GM10266 (cell line): ENCODE results near the gene HDAC9.

Source experiments
- DNase-seq: peaks from one replicate; pipeline ENCODE4 v3.0.0; 2012; ENCODE audit errors: extremely low spot score
- TF ChIP-seq, protein P1 (sequence below): IDR thresholded peaks from 2 replicates; pipeline ENCODE4 v1.5.1; 2012; ENCODE audit warnings: mild to moderate bottlenecking, low read depth; ENCODE audit not compliant: control insufficient read depth, insufficient read depth; ENCODE audit errors: missing control alignments

HDAC9 gene

DNA sequence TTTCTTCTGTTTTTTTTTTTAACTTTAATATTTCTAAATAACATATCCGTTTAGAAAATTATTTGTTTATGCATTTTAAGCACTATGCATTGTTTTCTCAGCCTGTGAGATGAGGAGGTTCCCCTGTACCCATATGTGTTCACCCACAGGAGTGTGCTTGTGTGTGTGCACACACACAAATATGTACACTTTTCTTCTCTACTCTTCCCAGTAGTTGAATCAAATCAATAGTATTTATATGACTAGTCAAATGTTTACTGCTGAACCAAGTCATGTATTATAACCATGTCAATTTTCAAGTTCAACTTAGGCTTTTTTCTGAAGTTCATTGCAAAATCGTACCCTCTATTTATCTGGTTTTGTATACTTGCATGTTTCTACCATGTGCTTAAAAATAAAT, 37.3 kb downstream of the HDAC9 start:
- DNase-seq: no peak
- TF ChIP-seq, protein P1, sequence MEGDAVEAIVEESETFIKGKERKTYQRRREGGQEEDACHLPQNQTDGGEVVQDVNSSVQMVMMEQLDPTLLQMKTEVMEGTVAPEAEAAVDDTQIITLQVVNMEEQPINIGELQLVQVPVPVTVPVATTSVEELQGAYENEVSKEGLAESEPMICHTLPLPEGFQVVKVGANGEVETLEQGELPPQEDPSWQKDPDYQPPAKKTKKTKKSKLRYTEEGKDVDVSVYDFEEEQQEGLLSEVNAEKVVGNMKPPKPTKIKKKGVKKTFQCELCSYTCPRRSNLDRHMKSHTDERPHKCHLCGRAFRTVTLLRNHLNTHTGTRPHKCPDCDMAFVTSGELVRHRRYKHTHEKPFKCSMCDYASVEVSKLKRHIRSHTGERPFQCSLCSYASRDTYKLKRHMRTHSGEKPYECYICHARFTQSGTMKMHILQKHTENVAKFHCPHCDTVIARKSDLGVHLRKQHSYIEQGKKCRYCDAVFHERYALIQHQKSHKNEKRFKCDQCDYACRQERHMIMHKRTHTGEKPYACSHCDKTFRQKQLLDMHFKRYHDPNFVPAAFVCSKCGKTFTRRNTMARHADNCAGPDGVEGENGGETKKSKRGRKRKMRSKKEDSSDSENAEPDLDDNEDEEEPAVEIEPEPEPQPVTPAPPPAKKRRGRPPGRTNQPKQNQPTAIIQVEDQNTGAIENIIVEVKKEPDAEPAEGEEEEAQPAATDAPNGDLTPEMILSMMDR: no peak

DNA sequence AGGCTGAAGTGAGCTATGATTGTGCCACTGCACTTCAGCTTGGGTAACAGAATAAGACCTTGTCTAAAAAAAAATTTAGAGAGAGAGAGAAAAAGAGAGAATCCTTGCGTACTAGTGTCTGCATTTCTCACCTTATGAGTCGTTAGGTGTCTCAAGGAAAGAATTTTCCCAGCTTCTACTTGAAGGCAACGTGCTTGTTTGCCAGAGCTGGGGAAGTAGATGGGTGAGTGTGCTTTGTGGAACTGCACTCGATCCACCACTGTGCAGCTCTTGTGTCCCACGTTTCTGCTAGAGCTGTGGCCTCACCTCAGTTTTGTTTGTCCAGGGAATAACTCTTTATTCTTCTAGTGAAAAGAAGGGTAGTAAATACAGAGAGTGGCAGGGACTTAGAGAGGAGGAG, 38.9 kb downstream of the HDAC9 start:
- DNase-seq: no peak
- TF ChIP-seq, protein P1: no peak

DNA sequence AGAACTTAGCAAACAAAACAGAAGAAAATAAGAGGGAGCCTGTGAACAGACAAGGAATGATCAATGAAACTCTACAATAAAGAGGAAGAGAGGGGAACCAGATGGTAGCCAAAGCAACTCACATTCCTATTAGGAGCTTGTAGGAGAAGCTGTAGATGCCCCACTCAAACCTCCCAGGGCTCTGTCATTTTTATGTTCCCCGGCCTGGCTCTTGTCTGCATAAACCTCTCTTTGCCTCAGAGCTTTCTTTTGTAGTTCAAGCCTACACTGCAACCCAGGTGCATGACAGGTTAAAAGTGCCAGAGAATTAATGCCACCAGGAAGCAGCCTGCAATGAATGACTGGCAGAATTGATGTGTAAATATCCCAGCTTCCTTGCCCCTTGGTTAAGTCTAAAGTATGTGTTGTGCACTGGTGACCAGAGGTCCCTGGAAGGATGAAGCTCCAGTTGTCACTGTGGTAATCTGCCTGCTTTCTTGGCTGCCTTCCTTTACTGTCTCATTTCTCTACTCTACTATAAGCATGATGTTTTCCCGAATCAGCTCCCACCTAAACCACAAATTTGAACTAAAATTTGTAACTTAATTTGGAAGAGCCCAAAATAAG, 40.4 kb downstream of the HDAC9 start:
- DNase-seq: no peak
- TF ChIP-seq, protein P1: no peak

DNA sequence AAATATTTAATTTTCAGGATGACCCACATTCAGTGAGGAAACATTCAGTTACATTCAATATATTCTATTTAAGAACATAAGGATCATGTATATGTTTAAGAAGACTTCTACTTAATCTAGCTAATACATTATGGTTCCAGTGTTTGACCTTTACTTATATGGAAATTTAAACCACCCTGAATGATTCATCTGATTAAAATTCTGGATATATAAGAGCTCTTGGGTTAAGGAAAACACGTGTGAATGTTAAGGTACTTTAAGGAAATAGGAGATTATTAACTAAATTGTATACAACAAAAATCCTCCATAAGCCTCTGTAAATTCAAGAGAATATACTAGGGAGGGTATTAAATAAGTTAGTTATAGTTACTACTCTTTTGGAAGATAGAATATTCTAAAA, 40.9 kb downstream of the HDAC9 start:
- no peak for DNase-seq
- TF ChIP-seq, protein P1: no peak

DNA sequence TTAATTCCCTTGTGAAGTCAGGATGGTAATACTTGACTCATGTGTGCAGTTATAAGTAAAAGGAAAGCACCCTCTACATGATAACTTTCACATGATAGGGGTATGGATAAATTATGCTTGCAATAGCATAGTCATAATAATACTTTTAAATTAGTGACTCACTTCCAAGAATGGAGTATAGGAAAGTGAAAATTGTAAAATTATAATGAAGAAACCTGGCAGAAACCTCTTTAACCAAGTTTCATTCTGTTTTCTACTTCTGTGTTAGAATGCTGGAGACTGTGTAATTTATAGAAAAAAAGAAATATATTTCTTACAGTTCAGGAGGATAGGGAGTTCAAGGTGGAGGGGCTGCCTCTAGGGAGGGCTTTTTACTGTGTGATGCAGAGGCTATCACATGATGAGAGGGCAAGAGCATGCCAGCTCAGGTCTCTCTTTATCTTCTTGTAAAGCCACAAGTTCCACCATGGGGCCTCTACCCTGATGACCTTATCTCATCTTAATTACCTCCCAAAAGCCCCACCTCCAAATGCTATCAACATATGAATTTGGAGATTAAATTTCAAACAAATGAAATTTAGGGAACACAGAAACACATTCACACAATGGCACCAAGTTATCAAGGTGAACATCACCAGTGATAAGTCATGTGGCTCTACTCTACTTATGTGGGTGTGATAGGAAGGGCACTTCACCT, 43.2 kb downstream of the HDAC9 start:
- TF ChIP-seq, protein P1: no peak
- no peak for DNase-seq

DNA sequence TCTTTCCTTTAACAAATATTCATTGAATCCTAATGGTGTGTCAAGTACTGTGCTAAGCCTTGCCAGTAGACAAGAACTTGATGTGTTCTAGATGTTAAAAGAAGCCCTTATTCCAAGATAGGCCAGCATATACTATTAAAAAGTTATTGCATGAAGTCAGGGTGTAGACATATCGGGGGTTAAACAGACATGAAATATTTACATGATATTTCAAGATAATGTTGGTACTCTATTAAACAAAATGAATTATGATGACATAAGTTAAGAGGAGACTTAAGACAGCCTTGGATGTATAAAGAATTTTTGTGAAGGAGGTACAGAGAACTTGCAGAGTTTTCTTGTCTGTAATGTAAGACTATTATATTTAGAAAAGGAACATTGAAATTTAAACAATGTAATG, 44.8 kb downstream of the HDAC9 start:
- TF ChIP-seq, protein P1: no peak

DNA sequence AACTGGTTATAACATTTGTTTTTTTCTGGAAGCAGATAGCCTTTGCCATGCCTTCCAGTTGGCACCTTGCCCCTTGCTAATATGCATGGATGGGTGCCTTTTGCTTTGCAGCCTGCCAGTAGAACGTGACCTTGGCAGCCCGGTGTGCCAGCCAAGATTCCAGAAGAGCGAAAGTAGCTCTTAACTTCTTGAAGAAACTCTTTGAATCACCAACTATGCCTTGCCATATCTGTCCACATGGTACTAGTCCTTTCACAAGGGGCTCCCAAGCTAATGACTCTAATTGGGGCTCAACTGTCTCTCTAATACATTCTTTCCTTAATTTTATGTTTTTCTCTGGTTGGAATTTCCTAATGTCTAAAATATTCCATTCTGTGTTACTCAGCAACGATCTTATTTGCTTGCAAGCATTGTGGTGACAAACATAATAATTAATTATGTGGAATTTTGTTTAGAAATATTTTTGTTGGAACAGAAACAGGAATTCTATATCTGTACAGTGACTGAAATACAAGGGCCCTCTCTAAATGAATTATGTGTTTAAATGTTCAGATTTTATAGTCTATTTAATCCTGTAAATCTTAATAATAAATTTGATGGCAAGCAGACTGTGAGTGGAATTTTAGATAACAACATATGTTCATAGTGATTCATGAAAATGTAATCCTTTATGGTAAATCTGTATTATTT, 45.8 kb downstream of the HDAC9 start:
- DNase-seq: no peak
- TF ChIP-seq, protein P1: no peak

More for the DNA sequence above, 44.8 kb downstream of the HDAC9 start:
- no peak for DNase-seq
